Stimulated activated CD8-positive, alpha-beta memory T cell treated with anti-CD3 and anti-CD28 coated beads, Interleukin-12 subunit alpha, Interleukin-12 subunit beta, amount 100 ng/mL, for 24 hours (primary cell): ENCODE results near the gene SBF2.

Source experiments
- DNase-seq: peaks from one replicate; pipeline ENCODE4 v3.0.0-alpha.2; 2020; ENCODE audit errors: extremely low read depth

The SBF2 gene

DNA sequence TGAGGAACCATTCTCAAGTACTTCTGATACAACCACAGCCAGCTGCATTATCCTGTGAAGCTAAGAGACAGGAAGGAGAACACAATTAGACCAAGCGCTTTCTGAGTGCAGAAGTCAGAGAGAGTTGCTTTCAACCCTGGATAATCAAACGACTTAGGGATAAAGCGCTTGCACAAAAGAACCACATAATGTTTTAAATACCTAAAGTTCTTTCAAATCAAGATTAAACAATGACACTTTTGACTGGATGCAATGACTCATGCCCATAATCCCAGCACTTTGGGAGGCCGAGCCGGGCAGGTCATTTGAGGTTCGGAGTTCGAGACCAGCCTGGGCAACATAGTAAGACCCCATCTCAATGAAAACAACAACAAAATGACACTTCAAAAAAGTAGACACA, 485.1 kb downstream of the SBF2 start:
- DNase-seq: no peak

DNA sequence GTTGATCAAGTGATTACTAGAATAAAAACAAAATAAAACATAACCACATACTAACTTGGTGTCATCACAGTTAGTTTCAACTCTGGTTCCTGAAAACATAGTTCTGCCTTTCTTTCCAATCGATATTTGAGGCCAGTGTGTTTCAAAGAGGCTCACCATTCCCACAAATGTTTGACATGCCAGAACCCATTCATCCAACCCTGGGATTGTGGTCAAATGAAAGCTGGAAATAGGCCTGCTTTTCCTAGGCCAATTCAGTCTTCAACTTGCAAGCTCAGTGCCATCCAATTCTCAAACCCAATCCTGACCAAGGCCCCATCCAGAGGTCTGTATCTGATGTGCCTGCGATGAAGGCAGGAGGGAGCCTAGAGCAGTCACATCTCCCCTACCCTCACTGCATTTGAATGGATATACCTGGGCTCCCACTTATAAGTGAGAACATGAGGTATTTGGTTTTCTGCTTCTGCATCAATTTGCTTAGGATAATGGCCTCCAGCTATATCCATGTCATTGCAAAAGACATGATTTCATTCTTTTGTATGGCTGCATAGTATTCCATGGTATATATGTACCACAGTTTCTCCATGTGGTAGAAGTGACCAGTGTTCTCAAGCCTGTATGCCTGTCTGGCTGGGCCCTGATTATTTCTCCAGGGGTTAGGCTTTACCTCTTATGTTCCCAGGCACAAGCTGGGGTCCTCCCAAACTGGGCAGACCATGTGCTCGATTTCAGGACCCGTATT, 486.9 kb downstream of the SBF2 start:
- DNase-seq: no peak

DNA sequence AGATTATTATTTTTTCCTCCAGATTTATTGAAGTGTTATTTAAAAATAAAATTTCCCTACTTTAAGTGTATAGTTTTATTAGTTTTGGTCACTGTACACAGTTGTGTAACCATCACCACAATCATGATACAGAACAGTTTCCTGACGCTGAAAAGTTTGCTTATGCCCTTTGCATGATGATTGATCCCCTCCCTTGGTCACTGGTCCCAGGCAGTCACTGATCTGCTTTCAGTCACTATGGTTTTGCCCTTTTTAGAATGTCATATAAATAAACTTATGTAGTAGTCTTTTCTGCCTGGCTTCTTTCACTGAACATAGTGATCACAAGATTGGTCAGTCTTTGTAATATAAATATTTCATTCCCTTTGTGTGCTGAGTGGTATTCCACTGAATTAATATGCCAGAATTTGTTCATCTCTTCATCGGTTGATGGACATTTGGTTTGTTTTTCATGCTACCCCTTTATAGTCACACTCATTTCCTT, 489.6 kb downstream of the SBF2 start:
- no peak for DNase-seq

DNA sequence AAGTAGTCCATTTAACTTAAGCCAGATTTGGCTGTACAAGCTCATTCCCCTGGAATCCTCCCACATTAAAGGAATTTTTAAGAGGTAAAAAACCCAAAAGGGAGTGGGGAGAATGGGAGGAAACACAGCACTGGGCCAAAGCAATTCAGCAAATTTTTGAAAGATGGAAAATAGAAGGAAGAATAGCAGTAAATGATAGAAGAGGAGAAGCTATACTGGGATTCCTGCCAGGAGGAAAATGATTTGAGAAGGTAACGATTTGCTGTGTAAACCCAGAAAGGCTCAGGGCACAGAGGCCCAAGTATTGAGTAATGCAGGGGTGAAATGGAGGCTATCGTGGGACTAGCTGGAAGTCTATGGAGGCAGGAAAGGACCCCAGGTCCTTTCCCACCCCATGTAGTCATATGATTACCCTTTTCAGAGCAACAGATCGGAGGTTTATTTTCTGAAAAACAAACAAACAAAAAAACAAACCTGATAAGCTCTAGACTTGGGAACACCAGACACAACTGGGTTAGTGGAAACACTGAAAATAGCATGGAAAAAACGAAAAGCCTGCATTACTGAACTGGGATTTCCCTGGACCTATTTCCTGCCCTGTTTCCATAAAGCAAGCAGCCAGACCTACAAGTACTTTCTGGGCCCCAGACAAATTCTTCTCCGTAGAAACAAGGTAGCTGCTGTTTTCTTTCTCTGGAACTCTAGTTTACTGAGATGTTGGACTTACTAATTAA, 490.2 kb downstream of the SBF2 start:
- no peak for DNase-seq

DNA sequence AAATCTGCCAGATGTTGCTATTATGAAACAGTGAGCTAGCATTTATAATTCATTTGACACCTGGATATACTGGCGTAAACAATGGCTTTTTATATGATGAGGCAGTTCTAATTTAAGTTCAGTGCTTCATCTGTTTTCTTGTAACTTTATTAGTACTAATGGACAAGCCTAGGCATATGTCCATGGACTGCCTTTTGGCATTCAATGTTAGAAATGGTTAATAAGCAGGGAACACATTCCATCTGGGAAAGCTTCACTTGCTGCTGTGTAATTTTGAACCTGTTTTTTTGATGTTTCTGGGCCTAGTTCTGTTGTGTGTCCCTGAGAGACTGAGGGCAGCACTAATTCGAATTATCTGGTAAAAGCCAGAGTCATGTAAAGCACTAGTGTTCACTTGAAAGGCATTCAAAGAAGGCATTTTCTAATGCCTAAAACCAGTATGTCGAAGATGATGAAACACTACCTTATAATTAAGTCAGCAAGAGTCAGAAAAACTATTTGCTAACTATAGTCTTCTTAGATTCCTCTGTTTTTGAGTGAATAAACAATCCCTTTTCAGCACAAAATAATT, 491.6 kb downstream of the SBF2 start:
- DNase-seq: no peak

DNA sequence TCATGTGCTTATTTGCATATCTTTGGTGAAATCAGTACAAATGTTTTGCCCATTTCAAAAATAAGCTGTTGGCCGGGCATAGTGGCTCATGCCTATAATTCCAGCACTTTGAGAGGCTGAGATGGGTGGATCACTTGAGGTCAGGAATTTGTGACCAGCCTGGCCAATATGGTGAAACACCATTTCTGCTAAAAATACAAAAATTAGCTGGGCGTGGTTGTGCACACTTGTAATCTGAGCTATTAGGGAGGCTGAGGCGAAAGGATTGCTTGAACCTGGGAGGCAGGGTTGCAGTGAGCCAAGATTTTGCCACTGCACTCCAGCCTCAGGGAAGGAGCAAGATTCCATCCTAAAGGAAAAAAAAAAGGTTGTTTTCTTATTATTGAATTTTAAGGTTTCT, 494.1 kb downstream of the SBF2 start:
- DNase-seq: no peak

DNA sequence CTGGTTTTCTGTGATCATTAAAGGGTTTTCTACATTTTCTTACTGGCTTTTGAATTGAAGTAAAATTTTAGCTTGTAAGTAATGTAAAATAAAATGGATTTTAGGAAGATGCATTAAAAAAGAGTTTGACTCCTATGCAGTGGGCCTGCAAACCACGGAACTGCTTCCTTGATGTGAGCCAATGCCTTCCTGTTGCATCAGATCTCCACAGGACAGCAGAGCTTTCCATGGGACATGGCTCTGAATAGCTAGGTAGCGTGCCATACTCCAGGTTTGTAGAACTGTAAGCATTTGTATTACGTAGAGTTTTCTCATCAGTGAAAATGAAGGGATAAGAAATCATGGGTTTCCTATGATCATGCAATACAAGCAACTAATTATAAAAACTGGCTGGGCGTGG, 496.7 kb downstream of the SBF2 start:
- no peak for DNase-seq

DNA sequence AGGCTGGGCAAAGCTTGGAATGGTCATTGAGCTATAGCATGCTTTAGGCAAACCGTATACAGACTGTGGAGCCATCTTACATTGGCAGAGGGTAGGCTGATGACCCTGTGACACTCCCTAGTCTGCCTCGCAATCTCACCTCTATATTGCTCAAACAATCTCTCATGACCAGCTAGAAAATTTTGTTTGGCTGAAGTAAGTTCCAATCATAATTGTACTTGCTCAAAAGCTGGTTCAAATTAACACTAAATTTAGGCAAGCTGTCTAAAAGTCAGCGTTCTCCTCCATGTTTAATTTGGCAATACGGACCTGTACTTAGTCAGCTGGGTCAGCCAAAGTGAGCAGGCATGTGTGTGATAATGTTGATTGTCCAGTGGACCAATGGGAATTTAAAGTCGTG, 497.2 kb downstream of the SBF2 start:
- DNase-seq: no peak

DNA sequence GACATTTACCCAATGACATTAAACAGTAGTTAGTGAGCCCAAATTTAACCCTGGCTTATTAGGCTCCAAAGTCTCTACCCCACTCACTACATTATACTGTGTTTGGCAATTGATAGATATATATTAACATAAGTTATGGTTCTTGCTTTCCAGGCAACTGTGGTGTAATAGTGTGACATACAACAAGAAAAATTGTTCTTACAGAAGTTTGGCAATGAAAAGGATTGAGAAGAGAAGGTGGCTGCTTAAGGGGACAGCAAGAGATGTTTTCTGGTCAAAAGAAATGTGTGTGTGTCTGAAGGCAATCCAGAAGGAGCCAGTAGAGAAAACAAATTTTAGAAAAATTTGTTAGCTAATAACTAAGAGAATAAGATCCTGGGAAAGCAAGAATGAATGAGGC, 497.8 kb downstream of the SBF2 start:
- DNase-seq: no peak

DNA sequence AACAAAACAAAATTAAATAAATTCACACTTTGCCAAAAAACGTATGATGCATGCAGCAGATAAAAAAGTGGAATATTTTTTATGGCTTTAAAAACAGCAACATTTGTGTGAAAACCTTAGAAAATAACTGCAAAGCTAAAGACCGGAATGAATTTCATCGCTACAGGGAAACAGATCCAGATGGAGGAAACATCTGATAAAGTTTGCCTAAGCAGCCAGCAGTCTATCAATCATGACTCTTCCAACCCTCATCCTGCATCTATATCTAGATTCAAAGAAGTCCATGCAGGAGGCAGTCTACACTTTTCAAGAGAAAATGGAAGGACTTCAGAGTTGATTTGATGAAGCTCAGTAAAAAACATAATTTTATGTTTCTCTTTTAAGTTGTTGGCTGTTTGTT, 503.3 kb downstream of the SBF2 start:
- no peak for DNase-seq

DNA sequence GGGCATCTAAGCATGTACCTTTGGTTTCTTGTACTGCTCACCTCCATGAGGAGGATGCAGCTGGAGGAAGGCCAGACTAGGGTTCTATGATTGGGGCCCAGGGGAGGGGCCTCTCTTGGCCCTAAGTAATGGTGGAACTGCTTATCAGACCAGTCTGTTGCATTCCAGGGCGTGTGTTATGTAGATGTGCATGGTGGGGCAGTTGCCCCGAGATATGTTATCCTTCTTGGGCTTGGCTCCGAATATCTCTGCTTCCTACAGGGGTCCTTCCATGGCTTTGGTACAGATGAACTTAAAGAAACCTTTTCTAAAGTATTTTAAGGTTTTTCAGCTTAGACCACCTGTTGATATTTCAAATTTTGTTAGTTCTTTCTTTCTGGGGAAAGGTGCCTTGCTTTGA, 504.1 kb downstream of the SBF2 start:
- DNase-seq: no peak

DNA sequence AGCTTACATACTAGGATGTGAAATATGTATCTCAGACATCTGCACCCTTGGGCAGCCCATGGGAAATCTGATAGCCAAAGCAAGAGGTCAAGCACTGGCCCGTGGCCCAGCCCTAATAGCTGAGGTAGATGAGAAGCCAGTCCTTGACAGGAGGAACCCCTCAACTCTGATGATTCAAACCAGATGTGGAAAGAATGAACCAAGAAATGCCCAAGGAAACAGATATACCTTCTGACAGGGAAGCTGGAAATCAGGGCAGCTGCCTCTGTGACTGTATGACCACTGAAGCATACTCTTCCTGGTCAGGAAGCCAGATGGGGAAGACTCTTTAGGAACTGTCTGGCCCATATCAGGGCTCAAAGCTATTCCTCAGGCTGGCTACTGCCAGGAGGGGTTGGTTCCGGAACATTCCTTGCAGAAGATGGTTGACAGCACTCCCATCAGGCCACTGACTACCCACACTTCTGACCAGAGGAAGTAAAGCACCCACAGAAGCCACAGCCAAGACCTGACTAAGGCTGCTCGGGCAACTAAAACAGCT, 506.0 kb downstream of the SBF2 start:
- DNase-seq: no peak

DNA sequence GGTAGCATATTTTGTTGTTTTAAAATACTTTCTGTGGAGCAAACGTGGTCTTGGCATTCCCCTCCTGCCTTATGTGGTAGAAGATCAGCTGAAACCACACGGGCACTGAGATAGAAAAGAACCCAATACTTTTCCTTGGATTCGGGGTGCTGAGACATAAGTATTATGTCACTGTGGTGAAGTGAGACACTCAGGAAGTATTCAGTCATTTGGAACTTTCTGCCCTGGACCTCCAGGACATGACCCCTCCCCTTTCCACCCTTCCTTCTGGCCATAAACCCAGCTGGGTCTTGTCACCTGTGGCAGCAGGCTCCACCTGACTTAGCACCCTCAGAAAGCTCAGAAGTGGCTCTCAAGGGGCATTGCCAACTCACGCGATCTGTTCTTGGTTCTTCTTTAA, 506.8 kb downstream of the SBF2 start:
- DNase-seq: no peak

DNA sequence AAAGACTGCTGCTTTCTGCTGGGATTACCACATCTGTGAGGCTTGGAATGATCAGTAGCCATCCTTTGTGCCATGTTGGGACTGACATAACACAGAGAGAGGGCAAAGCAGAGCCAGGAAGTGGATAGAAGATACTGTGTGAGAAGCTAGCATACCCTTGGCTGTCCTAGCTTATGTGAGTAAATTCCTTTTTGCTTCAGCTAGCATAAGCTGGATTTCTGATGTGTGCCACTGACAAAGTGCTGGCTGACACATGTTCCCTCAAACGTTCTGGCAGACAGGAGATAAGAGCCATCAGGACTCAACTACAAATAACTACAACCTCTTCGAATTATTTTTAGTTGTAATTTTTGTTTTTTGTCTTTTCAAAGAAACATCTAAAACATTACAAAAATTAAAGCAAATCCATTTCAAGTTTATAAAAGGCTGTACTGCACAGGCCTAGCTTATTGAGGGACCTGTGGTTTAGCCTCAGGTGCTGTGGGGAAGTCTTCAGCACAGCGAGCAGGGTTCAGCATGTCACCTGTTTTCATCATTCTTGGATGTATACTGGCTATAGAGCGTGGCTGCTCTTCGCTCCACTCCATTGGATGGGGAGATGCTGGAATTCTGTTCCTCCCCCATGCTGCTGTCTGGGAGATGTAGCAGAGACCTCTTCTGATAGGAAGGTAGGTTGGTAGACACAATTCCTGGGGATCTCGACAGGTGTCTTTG, 509.3 kb downstream of the SBF2 start:
- DNase-seq: no peak

DNA sequence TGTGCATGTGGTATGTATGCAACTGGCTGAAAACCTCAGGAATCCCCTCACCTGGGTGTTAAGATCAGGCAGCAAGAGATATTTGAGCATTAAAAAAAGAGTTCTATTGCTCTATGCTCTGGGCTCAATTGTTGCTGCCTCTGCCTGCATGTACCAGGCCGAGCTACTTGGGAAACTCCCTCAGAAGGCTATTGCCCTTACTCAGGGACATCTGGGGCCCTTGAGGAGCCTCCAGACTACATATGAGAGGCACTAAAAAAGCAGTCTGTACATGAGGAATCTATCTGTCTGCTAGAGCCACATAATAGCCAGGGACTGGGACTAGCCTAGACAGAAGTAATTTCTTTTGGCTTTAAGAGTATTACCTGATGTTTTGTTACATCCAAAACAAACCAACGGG, 510.0 kb downstream of the SBF2 start:
- no peak for DNase-seq

DNA sequence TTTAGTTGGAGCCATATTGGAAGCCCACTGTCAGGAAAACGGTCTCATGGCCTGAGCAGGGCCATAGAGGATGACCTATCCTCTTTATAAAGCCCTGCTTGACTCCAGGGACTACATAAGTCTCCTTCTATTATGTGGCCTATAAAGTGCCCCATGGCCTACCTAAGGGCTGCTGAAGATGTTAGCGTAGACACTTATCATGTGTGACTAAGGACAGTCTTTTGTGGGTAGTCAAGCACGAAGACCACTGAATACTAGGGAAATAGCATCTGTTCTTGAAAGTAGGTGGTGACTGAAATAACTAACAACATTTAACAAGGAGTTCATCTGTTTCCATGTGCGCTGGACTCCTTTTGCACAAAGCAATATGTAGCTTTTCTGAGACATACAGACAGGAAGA, 513.1 kb downstream of the SBF2 start:
- no peak for DNase-seq

DNA sequence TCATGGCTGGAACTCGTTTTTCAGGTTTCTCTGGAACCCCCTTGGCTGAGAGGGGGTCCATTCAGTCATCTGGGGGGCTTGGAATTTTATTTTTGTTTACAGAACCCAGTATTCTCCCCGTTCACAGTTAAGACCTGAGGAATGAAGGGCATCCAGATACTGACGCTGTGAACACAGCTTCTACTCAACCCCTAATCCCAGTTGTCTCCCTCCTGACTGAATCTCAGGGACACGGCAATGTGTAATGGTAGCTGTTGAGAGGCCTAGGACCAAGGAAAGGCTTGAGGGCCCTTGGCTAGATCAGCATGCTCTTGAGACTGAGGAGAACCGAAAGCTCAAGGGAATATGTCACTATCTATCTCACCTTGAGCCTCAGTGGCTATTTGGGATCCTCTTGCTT, 516.5 kb downstream of the SBF2 start:
- no peak for DNase-seq

DNA sequence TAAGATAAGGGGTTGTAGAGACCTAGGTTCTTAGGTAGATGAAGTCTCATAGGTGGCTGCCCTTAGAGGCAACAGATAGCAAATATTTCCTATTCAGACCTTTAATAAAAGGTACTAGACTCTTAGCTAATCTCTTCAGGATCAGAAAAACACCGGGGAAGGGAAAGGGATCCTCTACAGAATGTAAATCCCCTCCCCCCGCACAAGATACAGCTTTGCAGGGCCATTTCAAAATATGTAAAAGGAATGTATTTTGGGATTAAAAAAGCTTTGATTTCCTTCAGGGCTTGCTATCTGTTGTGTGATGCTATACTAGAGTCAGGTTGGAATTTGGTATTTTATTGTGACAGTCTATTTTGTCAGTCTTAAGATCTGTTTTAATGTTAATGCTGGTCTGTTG, 517.0 kb downstream of the SBF2 start:
- no peak for DNase-seq

DNA sequence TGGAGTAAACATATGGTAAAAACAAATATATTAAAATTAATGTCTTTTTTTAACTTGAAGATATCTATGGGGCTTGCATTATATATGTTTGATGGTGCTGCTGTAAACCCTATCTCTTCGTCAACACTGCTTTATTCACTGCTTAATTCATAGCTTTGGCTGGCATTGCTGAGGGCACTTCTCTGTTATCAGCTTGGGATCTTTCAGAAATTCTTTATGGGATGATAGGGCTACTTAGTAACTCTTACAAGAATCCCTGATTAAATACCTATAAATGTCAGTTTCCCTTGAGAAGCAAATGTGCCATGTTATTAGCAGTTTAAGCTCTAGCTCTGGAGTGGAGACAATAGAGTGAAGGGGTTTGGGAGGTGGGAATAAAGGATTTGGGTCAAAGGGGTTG, 517.8 kb downstream of the SBF2 start:
- DNase-seq: no peak

DNA sequence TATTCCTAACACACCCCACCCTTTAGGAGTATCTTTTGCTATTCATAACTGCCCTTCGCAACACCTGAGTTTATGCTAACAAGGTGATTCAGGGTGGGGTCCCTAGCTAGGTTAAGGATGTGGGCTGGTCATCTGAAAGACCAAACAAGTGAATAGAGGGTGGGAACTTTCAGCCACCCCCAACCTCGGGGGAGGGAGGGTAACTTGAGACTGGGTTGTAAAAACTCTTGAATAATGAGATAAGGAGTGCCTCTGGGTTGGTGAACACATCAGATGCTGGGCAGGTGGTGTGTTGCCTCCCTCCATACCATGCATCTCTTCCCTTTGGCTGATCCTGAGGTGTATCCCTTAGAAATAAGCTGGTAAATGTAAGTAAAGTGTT, 518.6 kb downstream of the SBF2 start:
- no peak for DNase-seq

DNA sequence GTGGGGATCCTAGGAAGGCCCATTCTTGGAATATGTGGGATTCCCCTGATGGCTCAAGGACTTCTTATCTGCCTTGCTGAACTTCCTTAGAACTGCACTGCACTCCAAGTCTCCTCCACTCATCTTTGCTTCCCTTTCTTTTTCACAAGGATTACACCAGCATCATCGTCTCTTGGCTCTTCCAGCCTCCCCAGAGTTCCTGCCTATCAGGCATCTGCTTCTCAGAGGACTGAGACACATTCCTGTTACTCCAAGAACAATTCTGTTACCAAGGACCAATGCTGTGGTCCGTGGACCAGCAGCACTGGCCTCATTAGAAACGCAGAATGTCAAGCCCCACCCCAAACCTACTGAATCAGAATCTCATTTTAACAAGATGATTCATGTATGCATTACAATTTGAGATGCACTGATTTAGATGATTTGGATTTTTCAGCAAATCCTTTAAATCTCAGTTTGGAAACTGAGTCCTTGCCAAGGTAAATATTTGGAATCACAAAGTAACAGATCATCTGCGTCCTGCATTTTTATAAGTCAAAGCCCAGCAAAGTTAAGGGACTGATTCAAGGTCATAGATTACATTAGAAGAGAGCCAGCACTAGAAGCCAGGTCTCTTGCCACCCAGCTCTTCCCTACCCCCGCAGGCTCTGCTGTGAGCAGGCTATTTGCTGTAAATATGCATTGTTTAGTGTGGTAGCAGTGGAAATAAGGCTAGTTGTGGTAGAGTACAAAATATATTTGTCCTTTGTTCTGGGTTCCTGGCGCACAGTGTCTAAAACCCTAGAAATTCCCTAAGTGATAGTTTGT, 519.2 kb downstream of the SBF2 start:
- no peak for DNase-seq
